SU-DHL-6 (cell line): ENCODE measurements around the gene SYTL3.

Experiments used
- H2AFZ ChIP-seq: fragments of 200-600 bp; sonication (generic); 2 replicates; pipeline ENCODE4 v1.6.1; 2014; ENCODE audit warnings: low read depth, mild to moderate bottlenecking, moderate library complexity, mixed read lengths, antibody characterized with exemption, low read length; ENCODE audit not compliant: severe bottlenecking
- H3F3A ChIP-seq: fragments of 200-600 bp; shearing (Covaris generic); 2 replicates; pipeline ENCODE4 v1.6.0; 2016; ENCODE audit warnings: antibody characterized with exemption, mild to moderate bottlenecking; ENCODE audit not compliant: insufficient read depth
- H3K27ac ChIP-seq: fragments of 200-600 bp; sonication (generic); 2 replicates; pipeline ENCODE4 v1.5.1; 2016; ENCODE audit warnings: low read depth, mild to moderate bottlenecking, low read length, moderate library complexity, mixed read lengths
- H3K27me3 ChIP-seq: fragments of 200-600 bp; sonication (generic), shearing (Covaris generic); 2 replicates; pipeline ENCODE4 v1.6.0; 2014; ENCODE audit warnings: mild to moderate bottlenecking, low read length
- H3K36me3 ChIP-seq: fragments of 200-600 bp; sonication (generic); 2 replicates; pipeline ENCODE4 v1.6.1; 2014; ENCODE audit warnings: mild to moderate bottlenecking, low read length, mixed read lengths
- H3K4me2 ChIP-seq: fragments of 300-600, 200-600 bp; shearing (Covaris generic), sonication (generic); 2 replicates; pipeline ENCODE4 v1.6.0; 2014; ENCODE audit warnings: low read length, low read depth, mild to moderate bottlenecking; ENCODE audit not compliant: poor library complexity, severe bottlenecking
- H3K4me3 ChIP-seq: fragments of 200-600 bp; sonication (generic); 2 replicates; pipeline ENCODE4 v1.5.1; 2014; ENCODE audit warnings: antibody characterized with exemption, low read length, mild to moderate bottlenecking, mixed read lengths; ENCODE audit not compliant: insufficient read depth, poor library complexity, severe bottlenecking
- H3K79me2 ChIP-seq: fragments of 200-600 bp; sonication (generic); 2 replicates; pipeline ENCODE4 v1.6.1; 2014; ENCODE audit warnings: mild to moderate bottlenecking, low read length, moderate library complexity; ENCODE audit not compliant: insufficient read depth
- H3K9ac ChIP-seq: fragments of 200-600 bp; sonication (generic); 2 replicates; pipeline ENCODE4 v1.7.0; 2014; ENCODE audit warnings: mild to moderate bottlenecking, low read length
- H3K9me2 ChIP-seq: fragments of 200-600 bp; sonication (generic); replicated peaks from 2 replicates; pipeline ENCODE4 v1.6.1; 2014; ENCODE audit warnings: low read length; ENCODE audit not compliant: insufficient read depth
- H3K9me3 ChIP-seq: fragments of 200-600 bp; sonication (generic); 2 replicates; pipeline ENCODE4 v1.6.1; 2014; ENCODE audit warnings: low read length, mixed read lengths; ENCODE audit not compliant: insufficient read depth
- H4K20me1 ChIP-seq: fragments of 200-600 bp; sonication (generic); 2 replicates; pipeline ENCODE4 v1.6.1; 2014; ENCODE audit warnings: low read depth, mild to moderate bottlenecking, antibody characterized with exemption, low read length, moderate library complexity, mixed read lengths
- EZH2phosphoT487 ChIP-seq: fragments of 200-600 bp; sonication (generic), shearing (Covaris generic); conservative IDR thresholded peaks from 2 replicates; pipeline ENCODE4 v1.6.1; 2018; ENCODE audit warnings: mild to moderate bottlenecking, antibody characterized with exemption, low read length, moderate library complexity, mixed read lengths
- TF ChIP-seq, protein P1 (sequence below): fragments of 200-600 bp; sonication (generic); IDR thresholded peaks from one replicate; pipeline ENCODE4 v1.5.1; 2017; ENCODE audit warnings: antibody characterized with exemption, mild to moderate bottlenecking, low read length, moderate library complexity; ENCODE audit not compliant: insufficient read depth, poor library complexity, severe bottlenecking

The SYTL3 gene

DNA sequence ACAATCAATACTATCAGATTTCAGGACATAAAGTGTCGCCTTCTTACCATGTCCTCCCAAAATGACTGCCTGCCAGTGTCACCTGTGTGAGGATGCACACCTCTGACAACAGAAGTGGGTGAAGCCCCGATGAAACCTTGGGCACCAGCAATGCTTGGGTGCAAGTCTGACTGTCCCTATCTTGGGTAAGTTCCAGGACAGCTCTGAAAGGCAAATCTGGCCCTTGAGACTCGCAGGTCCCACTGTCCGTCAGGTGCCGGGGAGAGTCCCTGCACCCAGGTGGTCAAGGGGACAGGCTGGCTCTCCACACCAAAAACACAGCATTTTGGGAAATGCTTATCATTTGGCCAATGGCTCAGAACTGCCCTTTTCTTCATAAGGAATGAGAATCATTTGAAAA is 126.0 kb downstream of the SYTL3 start:
- Histone ChIP-seq H3K4me2 (no peak overlapping the region), H3K36me3 (peaks cover 57% of the 10 kb centered on the region), H4K20me1 (peaks cover 15% of the 10 kb centered on the region), H3K27ac (no peak overlapping the region), H3K9me2 (no peaks in the 10 kb centered on the region), H2AFZ (no peak overlapping the region), H3K79me2 (peaks cover 33% of the 10 kb centered on the region), H3K9me3 (no peaks in the 10 kb centered on the region), H3F3A (peaks cover 11% of the 10 kb centered on the region; the same call in 1 of the 2 replicates), H3K9ac (no peak overlapping the region), H3K4me3 (no peak overlapping the region), H3K27me3 (no peaks in the 10 kb centered on the region)
- TF ChIP-seq EZH2phosphoT487 = no peak
- TF ChIP-seq, protein P1, sequence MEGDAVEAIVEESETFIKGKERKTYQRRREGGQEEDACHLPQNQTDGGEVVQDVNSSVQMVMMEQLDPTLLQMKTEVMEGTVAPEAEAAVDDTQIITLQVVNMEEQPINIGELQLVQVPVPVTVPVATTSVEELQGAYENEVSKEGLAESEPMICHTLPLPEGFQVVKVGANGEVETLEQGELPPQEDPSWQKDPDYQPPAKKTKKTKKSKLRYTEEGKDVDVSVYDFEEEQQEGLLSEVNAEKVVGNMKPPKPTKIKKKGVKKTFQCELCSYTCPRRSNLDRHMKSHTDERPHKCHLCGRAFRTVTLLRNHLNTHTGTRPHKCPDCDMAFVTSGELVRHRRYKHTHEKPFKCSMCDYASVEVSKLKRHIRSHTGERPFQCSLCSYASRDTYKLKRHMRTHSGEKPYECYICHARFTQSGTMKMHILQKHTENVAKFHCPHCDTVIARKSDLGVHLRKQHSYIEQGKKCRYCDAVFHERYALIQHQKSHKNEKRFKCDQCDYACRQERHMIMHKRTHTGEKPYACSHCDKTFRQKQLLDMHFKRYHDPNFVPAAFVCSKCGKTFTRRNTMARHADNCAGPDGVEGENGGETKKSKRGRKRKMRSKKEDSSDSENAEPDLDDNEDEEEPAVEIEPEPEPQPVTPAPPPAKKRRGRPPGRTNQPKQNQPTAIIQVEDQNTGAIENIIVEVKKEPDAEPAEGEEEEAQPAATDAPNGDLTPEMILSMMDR = no peak

DNA sequence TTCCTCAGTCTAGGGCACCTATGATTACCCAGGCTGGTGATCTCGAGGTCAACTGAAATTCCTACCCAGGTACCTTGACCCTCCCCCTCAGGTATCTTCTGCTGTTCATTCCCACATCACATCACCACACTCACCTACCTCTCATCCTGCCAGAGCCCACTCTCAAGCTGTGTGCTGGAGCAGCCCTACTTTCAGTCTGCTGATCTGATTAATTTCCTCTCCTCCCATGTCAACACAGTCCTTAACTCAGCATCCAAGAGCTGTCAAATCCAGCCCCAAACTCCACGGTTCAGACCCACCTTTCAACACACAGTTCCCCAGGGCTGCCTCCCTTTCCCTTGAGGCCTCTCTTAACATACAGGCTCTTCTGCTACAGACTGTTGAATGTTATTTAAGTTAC is 126.9 kb downstream of the SYTL3 start:
- Histone ChIP-seq H2AFZ (no peak overlapping the region), H3K79me2 (peaks cover 37% of the 10 kb centered on the region), H3K4me3 (no peak overlapping the region), H3K9me3 (no peaks in the 10 kb centered on the region), H4K20me1 (peaks cover 15% of the 10 kb centered on the region), H3K36me3 (peaks cover 55% of the 10 kb centered on the region), H3K9ac (no peak overlapping the region), H3K27me3 (no peaks in the 10 kb centered on the region), H3K27ac (no peak overlapping the region), H3K4me2 (no peak overlapping the region), H3F3A (peaks cover 17% of the 10 kb centered on the region; the same call in 1 of the 2 replicates), H3K9me2 (no peaks in the 10 kb centered on the region)
- no peak for TF ChIP-seq EZH2phosphoT487
- TF ChIP-seq, protein P1 = no peak

DNA sequence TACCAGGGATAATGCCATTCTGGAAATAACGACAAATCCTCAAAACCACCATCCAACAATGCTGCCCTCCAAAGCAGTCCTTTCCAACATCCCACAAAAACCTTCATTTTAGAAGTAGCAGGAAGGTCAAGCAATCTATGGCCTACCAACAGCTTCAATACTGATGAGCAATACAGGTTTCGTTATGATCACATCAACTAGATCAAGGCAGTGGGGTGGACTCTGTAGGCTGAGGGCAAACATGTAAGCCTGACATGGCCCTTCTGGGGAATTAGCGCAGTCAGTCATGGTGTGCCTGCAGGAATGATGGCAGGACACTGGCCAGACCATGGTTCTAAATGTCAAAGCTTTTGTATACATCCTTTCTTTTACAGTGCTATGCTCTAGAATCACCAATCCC is 127.7 kb downstream of the SYTL3 start:
- TF ChIP-seq EZH2phosphoT487 = no peak
- TF ChIP-seq, protein P1 = no peak
- no peak overlapping the region for H3K27ac ChIP-seq
- no peaks in the 10 kb centered on the region for H3K9me2 ChIP-seq
- no peak overlapping the region for H3K4me3 ChIP-seq
- H3K9ac ChIP-seq = no peak overlapping the region
- H3K4me2 ChIP-seq = no peak overlapping the region
- H3F3A ChIP-seq = peaks cover 17% of the 10 kb centered on the region; the same call in 1 of the 2 replicates
- H2AFZ ChIP-seq = no peak overlapping the region
- no peaks in the 10 kb centered on the region for H3K9me3 ChIP-seq
- peaks cover 37% of the 10 kb centered on the region for H3K79me2 ChIP-seq
- no peaks in the 10 kb centered on the region for H3K27me3 ChIP-seq
- peaks cover 62% of the 10 kb centered on the region for H3K36me3 ChIP-seq
- peaks cover 15% of the 10 kb centered on the region for H4K20me1 ChIP-seq
